SK-N-SH (cell line): ENCODE measurements around the gene ACAP3. TPM values are rescaled to one million over a fixed set of nuclear protein-coding genes. Genes with fewer than 3 reads are reported as not detected.

Experiments used
- CTCF ChIA-PET: fragments of 300-600, 350-600 bp; formaldehyde crosslinking; extraction: SDS; loops from one replicate; lab custom pipeline; 2021; lab: Yijun Ruan, JAX
- POLR2A ChIA-PET: fragments of 350-600 bp; sonication (Branson Sonifier 250); formaldehyde crosslinking; extraction: SDS; loops from one replicate; lab custom pipeline; 2020; ENCODE audit warnings: antibody characterized with exemption, inconsistent platforms; lab: Yijun Ruan, JAX
- DNase-seq: peaks from one replicate; pipeline ENCODE4 v3.0.0; 2012
- H2AFZ ChIP-seq: fragments of 200-600 bp; sonication (generic); 2 replicates; pipeline ENCODE4 v1.8.1; 2016; ENCODE audit warnings: antibody characterized with exemption, mild to moderate bottlenecking, low read depth
- H3F3A ChIP-seq: fragments of 200-600 bp; sonication (generic); replicated peaks from 2 replicates; pipeline ENCODE3; 2016; ENCODE audit warnings: antibody characterized with exemption, mild to moderate bottlenecking; ENCODE audit not compliant: insufficient read depth
- H3K27ac ChIP-seq, 2 experiments: fragments of 200-500 bp in 1 of 2; fragments of 200-600 bp in 1 of 2; sonication (Bioruptor generic) in 1 of 2; sonication (generic), shearing (Covaris generic) in 1 of 2; 2 replicates each; pipeline versions ENCODE4 v1.5.1 to v1.6.1; 2014 to 2016; ENCODE audit warnings: low read depth in 2 of 2, inconsistent platforms in 1 of 2, low read length in 1 of 2, mild to moderate bottlenecking in 1 of 2, mixed read lengths in 1 of 2
- H3K27me3 ChIP-seq: fragments of 200-600 bp; sonication (generic), shearing (Covaris generic); 2 replicates; pipeline ENCODE4 v1.6.1; 2016; ENCODE audit warnings: mixed run types; ENCODE audit not compliant: insufficient read depth
- H3K36me3 ChIP-seq, 2 experiments: fragments of 200-500 bp in 1 of 2; fragments of 200-600 bp in 1 of 2; sonication (Bioruptor generic) in 1 of 2; sonication (generic) in 1 of 2; replicated peaks in 1 of 2; 2 replicates each; pipeline versions ENCODE3 to v1.5.1; 2014 to 2016; ENCODE audit warnings: low read length in 1 of 2, mild to moderate bottlenecking in 1 of 2; ENCODE audit not compliant: insufficient read depth in 2 of 2, control insufficient read depth in 1 of 2
- H3K4me1 ChIP-seq, 2 experiments: fragments of 200-500 bp in 1 of 2; fragments of 200-600 bp in 1 of 2; sonication (Bioruptor generic) in 1 of 2; sonication (generic), shearing (Covaris generic) in 1 of 2; 2 replicates each; pipeline versions ENCODE4 v1.5.1 to v1.6.1; 2014 to 2016; ENCODE audit warnings: low read depth in 1 of 2, low read length in 1 of 2, mixed run types in 1 of 2; ENCODE audit not compliant: insufficient read depth in 2 of 2, control insufficient read depth in 1 of 2
- H3K4me2 ChIP-seq: fragments of 200-600 bp; sonication (generic), shearing (Covaris generic); 2 replicates; pipeline ENCODE4 v1.6.1; 2017; ENCODE audit warnings: mixed run types
- H3K4me3 ChIP-seq, 2 experiments: fragments of 200-500 bp in 1 of 2; fragments of 200-600 bp in 1 of 2; sonication (Bioruptor generic) in 1 of 2; sonication (generic), shearing (Covaris generic) in 1 of 2; 2 replicates each; pipeline versions ENCODE4 v1.5.1 to v1.8.1; 2014 to 2016; ENCODE audit warnings: low read depth in 2 of 2, inconsistent platforms in 1 of 2, low read length in 1 of 2, mild to moderate bottlenecking in 1 of 2, mixed read lengths in 1 of 2, moderate library complexity in 1 of 2
- H3K79me2 ChIP-seq: fragments of 200-600 bp; sonication (generic); 2 replicates; pipeline ENCODE4 v1.8.1; 2017; ENCODE audit warnings: mild to moderate bottlenecking; ENCODE audit not compliant: insufficient read depth
- H3K9ac ChIP-seq: fragments of 200-600 bp; sonication (generic); 2 replicates; pipeline ENCODE4 v1.6.1; 2017; ENCODE audit warnings: mixed run types
- H3K9me2 ChIP-seq: fragments of 200-600 bp; sonication (generic); 2 replicates; pipeline ENCODE4 v1.6.1; 2017; ENCODE audit warnings: mixed run types
- H3K9me3 ChIP-seq: fragments of 200-600 bp; sonication (generic); 2 replicates; pipeline ENCODE4 v1.6.1; 2017; ENCODE audit warnings: mixed run types, mild to moderate bottlenecking, moderate library complexity
- H4K20me1 ChIP-seq: fragments of 200-600 bp; sonication (generic); 2 replicates; pipeline ENCODE4 v1.6.1; 2017; ENCODE audit warnings: mild to moderate bottlenecking, mixed run types; ENCODE audit not compliant: insufficient read depth
- CHD2 ChIP-seq: fragments of 150-350 bp; IDR thresholded peaks from 2 replicates; pipeline ENCODE4 v1.6.1; 2018; ENCODE audit warnings: low read length; ENCODE audit not compliant: partially characterized antibody
- EZH2phosphoT487 ChIP-seq: fragments of 200-600 bp; sonication (generic); IDR thresholded peaks from 2 replicates; pipeline ENCODE4 v1.6.1; 2017; ENCODE audit warnings: low read depth, mixed run types, mild to moderate bottlenecking, antibody characterized with exemption, moderate library complexity, borderline replicate concordance
- FOXM1 ChIP-seq: IDR thresholded peaks from 2 replicates; pipeline ENCODE4 v1.4.0; 2012; ENCODE audit warnings: low read depth, mild to moderate bottlenecking
- GATA2 ChIP-seq: sonication (generic); formaldehyde crosslinking; IDR thresholded peaks from 2 replicates; pipeline ENCODE4 v1.5.0; 2020; ENCODE audit warnings: mild to moderate bottlenecking, missing genetic modification reagents
- IRF3 ChIP-seq: fragments of 150-350 bp; IDR thresholded peaks from 2 replicates; pipeline ENCODE4 v1.6.1; 2016; ENCODE audit warnings: mild to moderate bottlenecking, low read depth, low read length
- JUND ChIP-seq: IDR thresholded peaks from 2 replicates; pipeline ENCODE4 v1.4.0; 2012
- MEF2A ChIP-seq: IDR thresholded peaks from 2 replicates; pipeline ENCODE4 v1.4.0; 2012; ENCODE audit warnings: low read depth, borderline replicate concordance
- MXI1 ChIP-seq: IDR thresholded peaks from 2 replicates; pipeline ENCODE4 v1.6.1; 2012; ENCODE audit warnings: mild to moderate bottlenecking, low read depth, low read length, improper control_type of control experiment
- NFIC ChIP-seq: IDR thresholded peaks from 2 replicates; pipeline ENCODE4 v1.4.0; 2012; ENCODE audit warnings: borderline replicate concordance
- NRF1 ChIP-seq: IDR thresholded peaks from 2 replicates; pipeline ENCODE4 v1.6.1; 2012; ENCODE audit warnings: low read depth, mild to moderate bottlenecking, low read length
- RXRA ChIP-seq: IDR thresholded peaks from 2 replicates; pipeline ENCODE4 v1.4.0; 2012; ENCODE audit warnings: low read depth, mild to moderate bottlenecking, borderline replicate concordance
- SIN3A ChIP-seq: IDR thresholded peaks from 2 replicates; pipeline ENCODE4 v1.6.1; 2012; ENCODE audit warnings: low read depth, mild to moderate bottlenecking, low read length, moderate library complexity, borderline replicate concordance
- TAF1 ChIP-seq: IDR thresholded peaks from 2 replicates; pipeline ENCODE4 v1.6.1; 2012; ENCODE audit warnings: low read depth, mild to moderate bottlenecking, low read length, moderate library complexity, borderline replicate concordance
- TCF12 ChIP-seq: IDR thresholded peaks from 2 replicates; pipeline ENCODE4 v1.4.0; 2012
- USF1 ChIP-seq: IDR thresholded peaks from 2 replicates; pipeline ENCODE4 v1.4.0; 2012; ENCODE audit warnings: low read depth, borderline replicate concordance
- YY1 ChIP-seq: IDR thresholded peaks from 2 replicates; pipeline ENCODE4 v1.4.0; 2012; ENCODE audit warnings: low read depth, mild to moderate bottlenecking
- ZBTB33 ChIP-seq: IDR thresholded peaks from 2 replicates; pipeline ENCODE4 v1.4.0; 2012; ENCODE audit warnings: low read depth, borderline replicate concordance
- WGBS: methylation state at CpG from one replicate; pipeline ENCODE4 v1.1.6; 2017; ENCODE audit warnings: low lambda C conversion rate; 5-methylcytosine and 5-hydroxymethylcytosine counted together
- polyA plus RNA-seq, 3 experiments: library from polyadenylated mRNA; depleted of rRNA; stranded (reverse); fragments of >200 nt; gene quantifications; 2 replicates each; pipeline ENCODE4 v1.2.3, GENCODE V29; 2012

ACAP3 gene
- polyA plus RNA-seq, 1 of the 3 experiments (the other 2 are of a cell fraction), result 51.7 TPM

DNA sequence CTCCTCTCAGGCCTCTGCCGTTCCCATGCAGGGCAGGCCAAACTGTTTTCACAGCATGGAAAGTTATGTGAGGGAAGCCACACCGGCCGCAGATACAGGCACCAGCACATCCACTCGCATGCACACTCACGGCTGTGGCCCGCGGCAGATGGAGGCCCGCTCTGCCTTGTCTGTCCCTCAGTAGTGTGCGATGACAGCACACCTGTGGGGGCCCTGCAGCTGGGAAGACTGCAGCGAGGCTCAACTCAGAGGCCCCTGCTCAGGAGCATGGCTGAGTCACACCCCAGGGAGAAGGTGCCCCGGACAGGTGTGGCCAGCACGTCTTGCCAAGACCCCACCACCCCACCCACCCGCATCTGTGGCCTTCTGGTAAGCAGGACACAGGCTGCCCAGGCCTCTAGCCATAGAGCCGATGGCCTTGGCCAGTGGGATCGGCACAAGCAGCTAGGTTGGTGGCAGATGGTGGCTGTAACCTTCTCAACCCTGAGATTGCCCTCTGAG, 32.7 kb downstream of the ACAP3 start:
- Histone ChIP-seq H3K27me3 (no peaks in the 10 kb centered on the region), H3K9me2 (no peaks in the 10 kb centered on the region), H3K9me3 (no peaks in the 10 kb centered on the region), H3K36me3 (peaks cover 0 to 4% of the 10 kb centered on the region in 2 experiments), H3F3A (no peaks in the 10 kb centered on the region), H3K4me2 (peak overlapping the region; percentile 85; the same call in 1 of the 2 replicates), H3K27ac (no peak overlapping the region), H3K9ac (no peak overlapping the region), H3K79me2 (peaks cover 34% of the 10 kb centered on the region), H4K20me1 (peaks cover 30% of the 10 kb centered on the region), H2AFZ (no peak overlapping the region), H3K4me3 (peak overlapping the region in 1 of 2 experiments; percentile 65; a peak in 2 of 4 replicates), H3K4me1 (peaks cover 0 to 28% of the 10 kb centered on the region in 2 experiments; a peak in 1 of 4 replicates)
- no peak for DNase-seq
- WGBS, result 100% methylated on average over 1 of the region's 15 CpGs
- POLR2A ChIA-PET, result no interaction called here
- CTCF ChIA-PET, result interaction anchor here (1.0 to 2.2 kb wide), 5 partner anchors 17 to 254 kb away, joined by 3 to 7 read pairs (median 4); no protein-coding TSS in a partner anchor
- TF ChIP-seq MXI1 (no peak), FOXM1 (no peak), JUND (no peak), NRF1 (no peak), CHD2 (no peak), ZBTB33 (no peak), MEF2A (no peak), IRF3 (no peak), EZH2phosphoT487 (no peak), GATA2 (CRISPR knock-in tag) (no peak), YY1 (no peak), TAF1 (no peak), NFIC (no peak), TCF12 (no peak), RXRA (no peak), USF1 (no peak), SIN3A (no peak)
